ENCODE measurements around the gene RABIF. TPM values are rescaled to one million over a fixed set of nuclear protein-coding genes. Genes with fewer than 3 reads are reported as not detected.

Gene RABIF
- total RNA-seq, 4 donors from 2014 or later, result 4.6 to 7.4 (median 5.3) TPM

- no peak for TF ChIP-seq CTCF (IDR thresholded peaks at IDR 0.05)
Observed at GRCh38 chr1:202848191-202848542, 40.8 kb downstream of the RABIF start.

DNA sequence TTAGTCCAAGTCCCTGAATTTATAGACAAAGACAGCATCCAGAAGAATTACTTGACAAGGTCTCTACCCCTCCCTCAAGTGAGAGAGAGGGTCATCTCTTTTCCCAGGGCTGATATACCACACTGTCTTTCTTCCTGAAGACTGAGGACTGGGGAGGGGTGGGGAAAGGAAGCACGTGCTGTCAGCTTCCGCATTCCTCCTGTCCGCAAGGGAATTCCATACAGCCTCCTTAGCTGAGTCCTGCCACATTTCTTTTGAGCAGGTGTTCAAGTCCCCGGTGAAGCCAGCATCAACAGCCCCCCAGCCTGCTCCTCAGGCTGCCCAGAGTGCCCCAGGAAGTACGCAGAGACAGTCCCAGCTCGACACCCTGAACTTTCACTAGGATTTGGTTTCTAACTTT lies 44.0 kb downstream of the RABIF start:
- no peak for TF ChIP-seq CTCF (IDR thresholded peaks at IDR 0.05)
- ATAC-seq (ENCODE audit: low FRiP score) (no peak), DNase-seq (ENCODE audit: low spot score) (no peak)

More at GRCh38 chr1:202848191-202848542, 40.8 kb downstream of the RABIF start:
- no peak for ATAC-seq (ENCODE audit: low FRiP score)
- DNase-seq (ENCODE audit: low spot score), result no peak

- ATAC-seq (ENCODE audit: low FRiP score) (no peak), DNase-seq (ENCODE audit: low spot score) (no peak)
- TF ChIP-seq CTCF (IDR thresholded peaks at IDR 0.05), result no peak
Observed at GRCh38 chr1:202844259-202844658, 44.7 kb downstream of the RABIF start.

- TF ChIP-seq CTCF (IDR thresholded peaks at IDR 0.05), result no peak
- ATAC-seq (ENCODE audit: low FRiP score) (no peak), DNase-seq (ENCODE audit: low spot score) (no peak)
Observed at GRCh38 chr1:202843081-202843480, 45.9 kb downstream of the RABIF start.

- no peak for ATAC-seq (ENCODE audit: low FRiP score)
- no peak for TF ChIP-seq CTCF (IDR thresholded peaks at IDR 0.05)
- no peak for DNase-seq (ENCODE audit: low spot score)
Observed at GRCh38 chr1:202837746-202838262, 51.1 kb downstream of the RABIF start.

DNA sequence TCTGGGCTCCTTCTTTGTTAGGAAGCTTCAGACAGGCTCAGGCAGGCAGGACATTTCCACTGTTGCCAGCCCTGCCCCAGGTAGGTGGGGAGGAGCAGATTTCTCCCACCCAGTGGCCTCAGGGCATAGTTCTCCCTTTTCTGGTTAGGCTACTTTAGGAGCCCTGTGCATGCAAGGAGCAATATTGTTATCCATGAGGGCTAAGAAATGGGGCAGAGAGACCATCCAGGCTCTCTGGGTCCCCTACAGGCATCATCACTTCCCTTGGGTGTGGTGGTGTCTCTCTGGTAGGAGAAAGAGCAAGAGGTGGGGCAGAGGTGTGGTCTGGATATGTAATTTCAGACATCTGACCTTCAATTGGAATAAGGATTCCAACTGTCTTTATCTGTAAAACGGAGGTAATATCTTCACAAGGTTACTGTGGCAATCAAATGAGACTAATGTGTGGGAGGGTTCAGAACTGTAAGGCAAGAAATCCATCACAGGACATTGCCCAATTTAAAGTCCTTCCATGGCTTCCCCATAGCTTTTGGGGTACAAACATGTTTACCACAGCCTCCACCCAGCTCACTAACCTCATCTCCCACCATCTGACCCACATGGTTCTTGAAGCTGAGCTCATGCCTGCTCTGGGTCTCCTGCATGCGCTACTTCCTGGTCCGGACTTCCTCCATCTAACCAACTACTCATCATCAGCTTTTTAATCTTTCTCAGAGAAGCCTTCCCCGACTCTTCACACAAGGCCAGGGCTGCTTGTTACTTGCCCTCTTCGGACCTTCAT lies 52.1 kb downstream of the RABIF start:
- TF ChIP-seq CTCF (IDR thresholded peaks at IDR 0.05), result no peak
- no peak for ATAC-seq (ENCODE audit: low FRiP score)
- DNase-seq (ENCODE audit: low spot score), result no peak

- TF ChIP-seq CTCF (IDR thresholded peaks at IDR 0.05), result no peak
- DNase-seq (ENCODE audit: low spot score) (no peak), ATAC-seq (ENCODE audit: low FRiP score) (no peak)
Observed at GRCh38 chr1:202835548-202836072, 53.3 kb downstream of the RABIF start.
